H1 (cell line): ENCODE measurements around the gene KIF4A. TPM values are rescaled to one million over a fixed set of nuclear protein-coding genes. Genes with fewer than 3 reads are reported as not detected.

ENCODE experiments used
- ASH2L ChIP-seq: fragments of 200-600, 300-600 bp; sonication (generic); IDR thresholded peaks from one replicate; pipeline ENCODE4 v1.7.1; 2017; ENCODE audit warnings: low read length
- JUN ChIP-seq: IDR thresholded peaks from 2 replicates; pipeline ENCODE4 v1.6.1; 2011; ENCODE audit warnings: low read depth, mild to moderate bottlenecking, improper control_type of control experiment, low read length
- POU5F1 ChIP-seq: IDR thresholded peaks from 2 replicates; pipeline ENCODE4 v1.6.1; 2011; ENCODE audit warnings: low read depth, mild to moderate bottlenecking, low read length, moderate library complexity
- RAD21 ChIP-seq, 2 experiments: IDR thresholded peaks in 1 of 2; conservative IDR thresholded peaks in 1 of 2; 2 replicates each; pipeline ENCODE4 v1.6.1; 2011; ENCODE audit warnings: low read depth in 2 of 2, low read length in 2 of 2, improper control_type of control experiment in 1 of 2, inconsistent platforms in 1 of 2, mild to moderate bottlenecking in 1 of 2, moderate library complexity in 1 of 2
- polyA plus RNA-seq, 7 experiments: library from polyadenylated mRNA; depleted of rRNA in 3 of 7; stranded (reverse) in 5 of 7; unstranded in 2 of 7; fragments of >200 nt in 5 of 7; fragments of 200-250 nt in 2 of 7; gene quantifications; 1 replicate in 5 of 7; 2 replicates in 1 of 7; 4 replicates in 1 of 7; pipeline versions ENCODE4 v1.2.1 to v1.2.3, GENCODE V29; 2011 to 2013; ENCODE audit warnings: missing spikeins in 2 of 7, mixed read lengths in 2 of 7
- total RNA-seq: library from RNA; stranded (reverse); fragmentation: NEBNext Ultra II Directional; extraction: Animal tissue kit (Norgen Biotek cat#: 25700); gene quantifications from 2 replicates; pipeline ENCODE4 v1.2.1, GENCODE V29; 2021
- TF ChIP-seq, protein P1 (sequence below): fragments of 300-600 bp; sonication (generic); IDR thresholded peaks from 2 replicates; pipeline ENCODE4 v1.7.1; 2012; ENCODE audit warnings: low read length, moderate library complexity, mild to moderate bottlenecking, inconsistent platforms; ENCODE audit not compliant: insufficient replicate concordance

Gene KIF4A
- total and polyA plus RNA-seq, 2 of the 8 experiments (the other 6 are each of a cell fraction or from before 2014, with no cell fraction given), result 10.9 to 35.7 TPM

DNA sequence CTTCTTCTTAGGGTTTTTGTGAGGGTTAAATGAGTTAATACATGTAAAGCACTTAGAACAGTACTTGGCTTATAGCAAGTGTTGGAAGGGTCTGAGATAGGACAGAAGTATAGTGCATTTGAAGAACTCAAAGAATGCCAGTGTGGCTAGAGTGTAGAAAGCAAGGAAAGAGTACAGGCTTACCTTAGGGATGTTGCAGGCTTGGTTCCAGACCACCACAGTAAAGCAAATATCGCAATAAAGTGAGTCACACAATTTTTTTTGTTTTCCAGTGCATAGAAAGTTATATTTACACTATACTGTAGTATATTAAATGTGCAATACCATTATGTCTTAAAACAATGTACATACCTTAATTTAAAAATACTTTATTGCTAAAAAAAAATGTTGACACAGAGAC, 41.3 kb downstream of the KIF4A start (continued):
- TF ChIP-seq, protein P1, sequence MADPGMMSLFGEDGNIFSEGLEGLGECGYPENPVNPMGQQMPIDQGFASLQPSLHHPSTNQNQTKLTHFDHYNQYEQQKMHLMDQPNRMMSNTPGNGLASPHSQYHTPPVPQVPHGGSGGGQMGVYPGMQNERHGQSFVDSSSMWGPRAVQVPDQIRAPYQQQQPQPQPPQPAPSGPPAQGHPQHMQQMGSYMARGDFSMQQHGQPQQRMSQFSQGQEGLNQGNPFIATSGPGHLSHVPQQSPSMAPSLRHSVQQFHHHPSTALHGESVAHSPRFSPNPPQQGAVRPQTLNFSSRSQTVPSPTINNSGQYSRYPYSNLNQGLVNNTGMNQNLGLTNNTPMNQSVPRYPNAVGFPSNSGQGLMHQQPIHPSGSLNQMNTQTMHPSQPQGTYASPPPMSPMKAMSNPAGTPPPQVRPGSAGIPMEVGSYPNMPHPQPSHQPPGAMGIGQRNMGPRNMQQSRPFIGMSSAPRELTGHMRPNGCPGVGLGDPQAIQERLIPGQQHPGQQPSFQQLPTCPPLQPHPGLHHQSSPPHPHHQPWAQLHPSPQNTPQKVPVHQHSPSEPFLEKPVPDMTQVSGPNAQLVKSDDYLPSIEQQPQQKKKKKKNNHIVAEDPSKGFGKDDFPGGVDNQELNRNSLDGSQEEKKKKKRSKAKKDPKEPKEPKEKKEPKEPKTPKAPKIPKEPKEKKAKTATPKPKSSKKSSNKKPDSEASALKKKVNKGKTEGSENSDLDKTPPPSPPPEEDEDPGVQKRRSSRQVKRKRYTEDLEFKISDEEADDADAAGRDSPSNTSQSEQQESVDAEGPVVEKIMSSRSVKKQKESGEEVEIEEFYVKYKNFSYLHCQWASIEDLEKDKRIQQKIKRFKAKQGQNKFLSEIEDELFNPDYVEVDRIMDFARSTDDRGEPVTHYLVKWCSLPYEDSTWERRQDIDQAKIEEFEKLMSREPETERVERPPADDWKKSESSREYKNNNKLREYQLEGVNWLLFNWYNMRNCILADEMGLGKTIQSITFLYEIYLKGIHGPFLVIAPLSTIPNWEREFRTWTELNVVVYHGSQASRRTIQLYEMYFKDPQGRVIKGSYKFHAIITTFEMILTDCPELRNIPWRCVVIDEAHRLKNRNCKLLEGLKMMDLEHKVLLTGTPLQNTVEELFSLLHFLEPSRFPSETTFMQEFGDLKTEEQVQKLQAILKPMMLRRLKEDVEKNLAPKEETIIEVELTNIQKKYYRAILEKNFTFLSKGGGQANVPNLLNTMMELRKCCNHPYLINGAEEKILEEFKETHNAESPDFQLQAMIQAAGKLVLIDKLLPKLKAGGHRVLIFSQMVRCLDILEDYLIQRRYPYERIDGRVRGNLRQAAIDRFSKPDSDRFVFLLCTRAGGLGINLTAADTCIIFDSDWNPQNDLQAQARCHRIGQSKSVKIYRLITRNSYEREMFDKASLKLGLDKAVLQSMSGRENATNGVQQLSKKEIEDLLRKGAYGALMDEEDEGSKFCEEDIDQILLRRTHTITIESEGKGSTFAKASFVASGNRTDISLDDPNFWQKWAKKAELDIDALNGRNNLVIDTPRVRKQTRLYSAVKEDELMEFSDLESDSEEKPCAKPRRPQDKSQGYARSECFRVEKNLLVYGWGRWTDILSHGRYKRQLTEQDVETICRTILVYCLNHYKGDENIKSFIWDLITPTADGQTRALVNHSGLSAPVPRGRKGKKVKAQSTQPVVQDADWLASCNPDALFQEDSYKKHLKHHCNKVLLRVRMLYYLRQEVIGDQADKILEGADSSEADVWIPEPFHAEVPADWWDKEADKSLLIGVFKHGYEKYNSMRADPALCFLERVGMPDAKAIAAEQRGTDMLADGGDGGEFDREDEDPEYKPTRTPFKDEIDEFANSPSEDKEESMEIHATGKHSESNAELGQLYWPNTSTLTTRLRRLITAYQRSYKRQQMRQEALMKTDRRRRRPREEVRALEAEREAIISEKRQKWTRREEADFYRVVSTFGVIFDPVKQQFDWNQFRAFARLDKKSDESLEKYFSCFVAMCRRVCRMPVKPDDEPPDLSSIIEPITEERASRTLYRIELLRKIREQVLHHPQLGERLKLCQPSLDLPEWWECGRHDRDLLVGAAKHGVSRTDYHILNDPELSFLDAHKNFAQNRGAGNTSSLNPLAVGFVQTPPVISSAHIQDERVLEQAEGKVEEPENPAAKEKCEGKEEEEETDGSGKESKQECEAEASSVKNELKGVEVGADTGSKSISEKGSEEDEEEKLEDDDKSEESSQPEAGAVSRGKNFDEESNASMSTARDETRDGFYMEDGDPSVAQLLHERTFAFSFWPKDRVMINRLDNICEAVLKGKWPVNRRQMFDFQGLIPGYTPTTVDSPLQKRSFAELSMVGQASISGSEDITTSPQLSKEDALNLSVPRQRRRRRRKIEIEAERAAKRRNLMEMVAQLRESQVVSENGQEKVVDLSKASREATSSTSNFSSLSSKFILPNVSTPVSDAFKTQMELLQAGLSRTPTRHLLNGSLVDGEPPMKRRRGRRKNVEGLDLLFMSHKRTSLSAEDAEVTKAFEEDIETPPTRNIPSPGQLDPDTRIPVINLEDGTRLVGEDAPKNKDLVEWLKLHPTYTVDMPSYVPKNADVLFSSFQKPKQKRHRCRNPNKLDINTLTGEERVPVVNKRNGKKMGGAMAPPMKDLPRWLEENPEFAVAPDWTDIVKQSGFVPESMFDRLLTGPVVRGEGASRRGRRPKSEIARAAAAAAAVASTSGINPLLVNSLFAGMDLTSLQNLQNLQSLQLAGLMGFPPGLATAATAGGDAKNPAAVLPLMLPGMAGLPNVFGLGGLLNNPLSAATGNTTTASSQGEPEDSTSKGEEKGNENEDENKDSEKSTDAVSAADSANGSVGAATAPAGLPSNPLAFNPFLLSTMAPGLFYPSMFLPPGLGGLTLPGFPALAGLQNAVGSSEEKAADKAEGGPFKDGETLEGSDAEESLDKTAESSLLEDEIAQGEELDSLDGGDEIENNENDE, result no peak
- TF ChIP-seq RAD21 (IDR thresholded peaks at IDR 0.05 in 1 of 2, conservative IDR thresholded peaks at IDR 0.05 in 1 of 2; ENCODE audit: low read depth in 2 of 2, low read length in 2 of 2) (no peak), ASH2L (no peak), JUN (no peak), POU5F1 (no peak)
- TF ChIP-seq, all 59 proteins: peak for 0
